Endothelial cell of umbilical vein (primary cell): Measurements from ENCODE around the gene VEGFA. TPM values are rescaled to one million over a fixed set of nuclear protein-coding genes. Genes with fewer than 3 reads are reported as not detected.

ENCODE experiments used
- BruUV-seq: library from RNA; stranded (reverse); fragments of 400-500 nt; replicated peaks from 2 replicates; lab custom pipeline; 2021; lab: Mats Ljungman, UMichigan
- CTCF ChIA-PET: fragments of 300-600, 350-600 bp; sonication (Branson Sonifier 250); formaldehyde crosslinking; loops from one replicate; lab custom pipeline; 2021; ENCODE audit warnings: antibody characterized with exemption, inconsistent platforms; lab: Charles Lee
- POLR2A ChIA-PET: fragments of 300-600, 350-600 bp; sonication (Branson Sonifier 250); formaldehyde crosslinking; loops from one replicate; lab custom pipeline; 2021; ENCODE audit warnings: antibody characterized with exemption, inconsistent platforms; lab: Charles Lee
- DNase-seq: peaks from one replicate; pipeline ENCODE4 v3.0.0-alpha.2; 2011; ENCODE audit warnings: low read depth, low spot score
- FAIRE-seq: peaks from 2 replicates; lab custom pipeline; 2011; peaks lifted over from hg19 to GRCh38; lab: Jason Lieb, UNC
- H2AFZ ChIP-seq: 2 replicates; pipeline ENCODE4 v1.6.0; 2012; ENCODE audit warnings: low read depth, low read length, control low read depth, inconsistent platforms
- H3K27ac ChIP-seq: 2 replicates; pipeline ENCODE4 v1.5.1; 2011; ENCODE audit warnings: low read depth, mild to moderate bottlenecking, control low read depth, low read length, moderate library complexity; ENCODE audit not compliant: insufficient read depth
- H3K27me3 ChIP-seq, 2 experiments: 2 replicates each; pipeline versions ENCODE4 v1.6.0 to v1.6.1; 2011; ENCODE audit warnings: low read length in 2 of 2, mixed read lengths in 1 of 2; ENCODE audit not compliant: control insufficient read depth in 2 of 2, insufficient read depth in 2 of 2
- H3K36me3 ChIP-seq, 2 experiments: 2 replicates in 1 of 2; 3 replicates in 1 of 2; pipeline ENCODE4 v1.5.1; 2011; ENCODE audit warnings: low read length in 2 of 2, mild to moderate bottlenecking in 1 of 2, moderate library complexity in 1 of 2; ENCODE audit not compliant: control insufficient read depth in 2 of 2, insufficient read depth in 2 of 2; ENCODE audit errors: extremely low read depth in 1 of 2
- H3K4me1 ChIP-seq: 3 replicates; pipeline ENCODE4 v1.5.1; 2011; ENCODE audit warnings: mild to moderate bottlenecking, low read length; ENCODE audit not compliant: control insufficient read depth, insufficient read depth; ENCODE audit errors: extremely low read depth
- H3K4me2 ChIP-seq: 2 replicates; pipeline ENCODE4 v1.6.1; 2011; ENCODE audit warnings: low read length, control low read depth, mixed read lengths; ENCODE audit not compliant: insufficient read depth
- H3K4me3 ChIP-seq, 3 experiments: fragments of 200-600 bp in 1 of 3; sonication (generic), shearing (Covaris generic) in 1 of 3; replicated peaks in 1 of 3; 2 replicates each; pipeline ENCODE4 v1.5.1; 2011 to 2016; ENCODE audit warnings: control low read depth in 3 of 3, low read length in 3 of 3, mild to moderate bottlenecking in 2 of 3, inconsistent platforms in 1 of 3, low read depth in 1 of 3, moderate library complexity in 1 of 3; ENCODE audit not compliant: insufficient read depth in 1 of 3
- H3K79me2 ChIP-seq: 2 replicates; pipeline ENCODE4 v1.6.0; 2012; ENCODE audit warnings: low read length, inconsistent platforms; ENCODE audit not compliant: control insufficient read depth, insufficient read depth
- H3K9ac ChIP-seq: replicated peaks from 2 replicates; pipeline ENCODE3; 2011; ENCODE audit warnings: low read length, control low read depth; ENCODE audit not compliant: insufficient read depth; ENCODE audit errors: extremely low read depth
- H3K9me1 ChIP-seq: replicated peaks from 3 replicates; pipeline ENCODE4 v1.6.0; 2011; ENCODE audit warnings: mild to moderate bottlenecking, low read length; ENCODE audit not compliant: control insufficient read depth, insufficient read depth; ENCODE audit errors: extremely low read depth
- H3K9me3 ChIP-seq: replicated peaks from 2 replicates; pipeline ENCODE4 v1.5.1; 2012; ENCODE audit warnings: low read length, inconsistent platforms; ENCODE audit not compliant: control insufficient read depth, insufficient read depth
- H4K20me1 ChIP-seq: replicated peaks from 2 replicates; pipeline ENCODE3; 2011; ENCODE audit warnings: mild to moderate bottlenecking, low read length; ENCODE audit not compliant: control insufficient read depth, insufficient read depth; ENCODE audit errors: extremely low read depth
- CTCF ChIP-seq, 2 donors: IDR thresholded peaks; 1 replicate in 1 of 2; 2 replicates in 1 of 2; pipeline ENCODE4 v1.5.1; 2011; ENCODE audit warnings: low read length in 2 of 2, mild to moderate bottlenecking in 2 of 2, moderate library complexity in 2 of 2, control low read depth in 1 of 2, inconsistent platforms in 1 of 2, low read depth in 1 of 2; ENCODE audit not compliant: insufficient read depth in 1 of 2; ENCODE audit errors: extremely low read depth in 1 of 2
- EZH2 ChIP-seq: IDR thresholded peaks from 2 replicates; pipeline ENCODE4 v1.6.1; 2012; ENCODE audit warnings: borderline replicate concordance, low read depth, mild to moderate bottlenecking, moderate library complexity, low read length, inconsistent platforms; ENCODE audit not compliant: severe bottlenecking
- FOS ChIP-seq: IDR thresholded peaks from 2 replicates; pipeline ENCODE4 v1.6.1; 2011; ENCODE audit warnings: mild to moderate bottlenecking, low read length, moderate library complexity, borderline replicate concordance; ENCODE audit not compliant: insufficient read depth
- GATA2 ChIP-seq: IDR thresholded peaks from 2 replicates; pipeline ENCODE4 v1.7.0; 2011; ENCODE audit warnings: low read depth, mild to moderate bottlenecking, moderate library complexity, mixed read lengths, low read length; ENCODE audit not compliant: insufficient read length, insufficient read depth
- JUN ChIP-seq: IDR thresholded peaks from 2 replicates; pipeline ENCODE4 v1.6.1; 2011; ENCODE audit warnings: borderline replicate concordance, low read depth; ENCODE audit not compliant: insufficient read length, insufficient read depth
- MAX ChIP-seq: IDR thresholded peaks from 2 replicates; pipeline ENCODE4 v1.6.1; 2011; ENCODE audit not compliant: insufficient read depth, insufficient read length
- MYC ChIP-seq: IDR thresholded peaks from one replicate; pipeline ENCODE4 v1.6.1; 2011; ENCODE audit warnings: mild to moderate bottlenecking, low read depth, low read length
- POLR2A ChIP-seq: IDR thresholded peaks from 2 replicates; pipeline ENCODE4 v1.6.1; 2012; ENCODE audit warnings: low read depth, mild to moderate bottlenecking, control low read depth, low read length
- POLR2AphosphoS5 ChIP-seq: IDR thresholded peaks from 2 replicates; pipeline ENCODE4 v1.6.1; 2012; ENCODE audit warnings: low read depth, mild to moderate bottlenecking, control low read depth, low read length, moderate library complexity; ENCODE audit not compliant: insufficient read depth
- dilution Hi-C: fragments of 300-500 bp; cut with MboI; formaldehyde crosslinking; loops from one replicate; pipeline ENCODE4 v1.15.0; 2019; ENCODE audit warnings: low sequenced_read_pairs; ENCODE audit not compliant: extremely low pct_ligation_motif_present
- intact Hi-C: fragments of 100-400 bp; cut with micrococcal nuclease; formaldehyde crosslinking; loops from one replicate; pipeline ENCODE4 v1.10.0; 2022
- polyA plus RNA-seq, 4 experiments: library from polyadenylated mRNA; depleted of rRNA in 3 of 4; stranded (reverse) in 3 of 4; unstranded in 1 of 4; fragments of >200 nt; gene quantifications; 2 replicates each; pipeline versions ENCODE4 v1.2.1 to v1.2.3, GENCODE V29; 2011 to 2012; ENCODE audit warnings: missing spikeins in 1 of 4
- total RNA-seq: library from RNA; stranded (reverse); gene quantifications from 2 replicates; pipeline ENCODE4 v1.2.3, GENCODE V29; 2021

VEGFA gene
- total and polyA plus RNA-seq, 2 donors (not counting 3 experiments of a cell fraction or from before 2014, with no cell fraction given), result 18.1 to 19.9 TPM

GRCh38 chr6:43801495-43802181, 31.6 kb downstream of the VEGFA start:
- intact Hi-C loops, result no loop called here

More at GRCh38 chr6:43801495-43802181, 31.6 kb downstream of the VEGFA start:
- Histone ChIP-seq H2AFZ (no peak overlapping the region), H3K36me3 (no peaks in the 10 kb centered on the region), H3K27ac (no peak overlapping the region), H3K9me1 (no peaks in the 10 kb centered on the region), H4K20me1 (no peaks in the 10 kb centered on the region), H3K4me2 (no peak overlapping the region), H3K9me3 (no peaks in the 10 kb centered on the region), H3K4me1 (no peaks in the 10 kb centered on the region), H3K9ac (no peak overlapping the region), H3K4me3 (no peak overlapping the region), H3K79me2 (no peaks in the 10 kb centered on the region), H3K27me3 (peaks cover 0 to 5% of the 10 kb centered on the region in 2 experiments)
- dilution Hi-C loops, result no loop called here
- FAIRE-seq (no peak), DNase-seq (no peak)
- TF ChIP-seq CTCF (IDR thresholded peaks at IDR 0.05; ENCODE audit: extremely low read depth in 1 of 2, insufficient read depth in 1 of 2, low read depth in 1 of 2, low read length in 2 of 2) (no peak), GATA2 (no peak), MYC (no peak), JUN (no peak), MAX (no peak), POLR2AphosphoS5 (no peak), EZH2 (no peak), POLR2A (no peak), FOS (no peak)
- CTCF ChIA-PET, result interaction anchor here (0.9 to 1.1 kb wide), 4 partner anchors 11 to 277 kb away, joined by 3 to 4 read pairs (median 3); no protein-coding TSS in a partner anchor
- POLR2A ChIA-PET, result interaction anchor here (0.6 kb wide), 1 partner anchor 80 kb away, joined by 3 read pairs; no protein-coding TSS in a partner anchor
- BruUV-seq, result no TSS peak
